ENCODE measurements around the gene PRTG. TPM values are rescaled to one million over a fixed set of nuclear protein-coding genes. Genes with fewer than 3 reads are reported as not detected.
"Not testable (repeated sequence)": the region's sequence is repeated elsewhere in the genome, so short reads cannot be mapped to it uniquely, and the experiment has no call there.

PRTG gene
- polyA plus RNA-seq, 3 donors, result 11.8 to 13.6 (median 11.9) TPM

- DNase-seq (ENCODE audit: extremely low read depth in 1 of 11, low read depth in 9 of 11, low spot score in 4 of 11), result no peak
Measured at GRCh38 chr15:55766676-55767075, 23.7 kb upstream of the PRTG start.

- DNase-seq (ENCODE audit: extremely low read depth in 1 of 11, low read depth in 9 of 11, low spot score in 4 of 11), result no peak
Measured at GRCh38 chr15:55764398-55764797, 21.4 kb upstream of the PRTG start.

- DNase-seq (ENCODE audit: extremely low read depth in 1 of 11, low read depth in 9 of 11, low spot score in 4 of 11), result no peak
Measured at GRCh38 chr15:55758580-55758986, 15.6 kb upstream of the PRTG start.

GRCh38 chr15:55753433-55753832 lies 10.5 kb upstream of the PRTG start:
- not testable (repeated sequence) for DNase-seq (ENCODE audit: extremely low read depth in 1 of 11, low read depth in 9 of 11, low spot score in 4 of 11)

DNA sequence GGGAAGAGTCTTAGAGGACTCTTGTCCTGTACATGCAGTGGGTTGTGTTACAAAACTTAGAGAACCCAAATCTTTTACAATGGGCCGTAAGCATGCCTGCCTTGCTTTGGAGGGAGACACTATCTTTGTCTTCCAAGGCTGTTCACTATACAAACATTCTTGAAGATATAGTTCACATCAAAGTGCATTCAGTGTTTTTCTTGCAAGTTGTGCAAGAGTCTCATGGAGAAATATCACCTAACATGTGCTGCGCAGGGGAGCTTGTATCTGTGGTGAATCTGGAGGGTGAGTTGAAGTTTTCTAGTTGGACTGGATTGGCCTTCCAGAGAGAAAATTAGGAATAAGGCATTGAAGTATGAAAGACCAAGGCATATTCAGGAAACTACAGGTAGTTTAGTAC lies 7.8 kb upstream of the PRTG start:
- no peak for DNase-seq (ENCODE audit: extremely low read depth in 1 of 11, low read depth in 9 of 11, low spot score in 4 of 11)

DNA sequence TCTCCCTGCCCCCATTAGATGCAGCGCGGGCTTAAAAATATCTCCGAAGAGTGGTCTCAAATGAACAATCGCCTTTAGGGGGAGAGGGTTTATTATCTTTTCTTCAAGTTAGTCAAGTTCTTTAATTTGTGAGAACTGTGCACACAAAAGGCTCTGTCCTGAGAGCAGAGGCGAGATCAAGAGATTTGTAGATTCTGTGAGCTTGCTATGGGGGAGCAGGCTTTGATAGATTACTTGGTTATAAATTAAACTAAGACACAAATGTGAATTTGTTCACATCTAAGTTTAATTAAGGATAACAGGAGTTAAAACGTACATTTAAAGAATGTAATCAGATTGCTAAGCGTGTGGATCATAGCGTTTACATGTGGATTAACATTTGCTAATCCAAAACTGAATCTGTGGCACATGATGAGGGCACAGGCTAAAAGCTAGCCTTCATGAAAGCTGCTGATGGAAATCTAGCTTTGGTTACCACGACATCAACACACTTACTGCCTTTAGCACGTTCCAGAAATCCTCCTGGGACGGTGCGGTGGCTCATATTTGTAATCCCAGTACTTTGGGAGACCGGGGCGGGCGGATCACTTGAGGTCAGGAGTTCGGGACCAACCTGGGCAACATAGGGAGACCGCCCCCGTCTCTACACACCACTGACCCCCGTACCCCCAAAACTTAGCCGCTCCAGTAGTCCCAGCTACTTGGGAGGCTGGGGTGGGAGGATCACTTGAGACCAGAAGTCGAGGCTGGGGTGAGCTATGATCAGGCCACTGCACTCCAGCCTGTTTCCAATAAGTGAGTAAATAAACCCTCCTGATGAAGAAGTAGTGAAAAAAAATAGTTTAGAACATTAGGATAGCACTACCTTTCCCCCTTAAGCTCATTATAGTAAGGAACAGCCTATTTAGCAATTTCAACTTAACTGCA lies 1.0 kb upstream of the PRTG start:
- DNase-seq (ENCODE audit: extremely low read depth in 1 of 11, low read depth in 9 of 11, low spot score in 4 of 11), result peak in 4 of 11 donors; percentile 22 to 42 (median 32)

DNA sequence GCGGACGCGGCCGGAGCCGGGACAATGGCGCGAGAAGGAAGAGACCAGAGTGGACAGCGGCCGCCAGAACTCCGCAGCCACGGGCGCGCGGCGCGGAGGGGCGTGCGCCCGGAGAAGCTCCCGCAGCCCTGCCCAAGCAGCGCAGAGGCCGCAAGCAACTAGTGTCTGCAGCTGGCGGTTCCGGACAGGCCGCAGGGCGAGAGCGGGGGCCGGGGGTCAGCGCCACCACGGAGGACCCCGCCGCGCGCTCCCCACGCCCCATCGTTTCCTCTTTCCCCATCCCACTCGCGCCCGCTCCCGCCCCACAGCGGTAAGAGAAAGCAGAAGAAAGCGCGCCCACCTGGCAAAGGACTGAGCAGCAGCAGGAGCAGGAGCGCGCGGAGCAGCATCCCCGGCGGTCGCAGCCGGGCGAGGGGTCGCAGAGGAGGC lies 440 bp downstream of the PRTG start:
- peak in 6 of 11 donors; percentile 15 to 54 (median 42) for DNase-seq (ENCODE audit: extremely low read depth in 1 of 11, low read depth in 9 of 11, low spot score in 4 of 11)

- DNase-seq (ENCODE audit: extremely low read depth in 1 of 11, low read depth in 9 of 11, low spot score in 4 of 11), result peak in 5 of 11 donors; percentile 18 to 44 (median 34)
Measured at GRCh38 chr15:55741833-55742497, 987 bp downstream of the PRTG start.

DNA sequence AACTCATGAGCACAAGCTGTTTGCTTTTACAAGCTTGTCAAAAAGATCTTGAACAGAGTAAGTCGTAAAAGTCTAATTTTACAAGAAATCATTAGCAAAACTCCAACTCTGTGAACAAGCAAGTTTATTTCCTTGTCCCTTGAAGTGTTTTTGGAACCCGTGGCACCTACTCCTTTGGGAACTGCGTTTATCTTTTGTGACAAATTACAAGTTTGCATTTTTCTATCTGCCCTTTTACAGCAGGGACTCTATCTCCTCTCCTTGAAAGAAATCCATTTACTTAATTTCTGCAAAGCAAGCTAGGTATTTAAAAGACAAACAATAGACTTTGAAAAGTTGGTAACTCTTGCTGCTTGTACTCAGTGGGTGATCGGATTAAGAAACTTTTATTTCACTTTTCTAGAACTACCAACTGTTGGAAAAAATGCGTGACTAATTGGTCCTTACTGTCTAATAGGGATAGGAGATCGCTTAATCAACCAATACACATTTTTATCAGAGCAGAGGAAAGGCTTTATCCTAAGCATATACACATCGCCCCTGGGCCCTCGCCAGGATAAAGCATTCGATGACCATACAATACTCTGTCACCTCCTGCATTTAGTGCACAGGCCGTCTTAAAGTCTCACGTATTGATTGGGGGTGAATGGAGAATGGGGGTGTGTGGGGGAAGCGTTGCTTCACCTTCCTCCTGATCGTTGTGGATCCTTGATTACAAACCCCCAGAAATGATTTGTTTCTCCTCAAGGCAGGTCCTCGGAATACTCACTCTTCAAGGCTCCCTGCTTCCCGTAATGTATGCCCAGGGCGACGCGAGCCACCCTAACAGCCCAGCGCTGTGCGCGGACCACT lies 1.7 kb downstream of the PRTG start:
- peak in 4 of 11 donors; percentile 15 to 31 (median 24) for DNase-seq (ENCODE audit: extremely low read depth in 1 of 11, low read depth in 9 of 11, low spot score in 4 of 11)

DNA sequence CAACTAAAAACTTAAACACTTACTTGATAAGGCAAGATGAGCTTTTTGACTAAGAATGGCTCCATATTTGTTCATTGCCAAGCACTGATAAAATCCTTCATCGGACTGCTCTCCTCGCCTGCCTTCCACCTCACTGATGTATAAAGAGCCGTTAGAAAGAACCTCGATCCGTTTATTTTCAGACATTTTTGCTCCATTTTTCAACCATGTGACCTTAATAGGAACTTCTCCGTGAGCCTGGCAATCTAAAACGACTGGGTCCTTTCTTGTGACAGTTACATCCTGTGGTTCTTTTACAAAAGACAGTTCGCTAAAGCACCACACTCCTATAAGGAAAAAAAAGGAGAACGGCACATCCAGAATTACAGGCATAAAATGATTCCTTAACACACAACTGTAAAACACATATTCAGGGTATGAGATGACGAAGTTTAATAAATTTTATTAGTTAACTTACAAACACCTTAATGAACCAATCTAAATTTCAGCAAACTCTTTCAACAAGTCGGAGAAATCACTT lies 2.5 kb downstream of the PRTG start:
- no peak for DNase-seq (ENCODE audit: extremely low read depth in 1 of 11, low read depth in 9 of 11, low spot score in 4 of 11)

GRCh38 chr15:55739641-55740040 lies 3.3 kb downstream of the PRTG start:
- DNase-seq (ENCODE audit: extremely low read depth in 1 of 11, low read depth in 9 of 11, low spot score in 4 of 11), result no peak

DNA sequence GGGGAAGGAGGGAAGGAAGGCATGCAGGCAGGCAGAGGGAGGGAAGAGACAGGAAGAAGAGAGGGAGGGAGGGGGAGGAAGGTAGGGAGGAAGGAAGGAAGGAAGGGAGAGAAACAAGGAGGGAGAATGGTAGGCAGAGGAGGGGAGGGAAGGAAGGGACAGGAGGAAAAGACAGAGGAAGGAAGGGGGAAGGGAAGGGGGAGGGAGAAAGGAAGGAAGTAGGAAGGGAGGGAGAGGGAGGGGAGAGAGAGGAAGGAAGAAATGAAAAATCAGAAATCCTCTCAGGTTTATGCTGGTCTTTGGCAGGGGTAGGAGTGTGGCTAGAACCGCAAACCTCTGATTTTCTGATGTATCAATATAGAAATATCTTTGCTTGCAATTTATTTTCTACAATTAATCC lies 4.2 kb downstream of the PRTG start:
- no peak for DNase-seq (ENCODE audit: extremely low read depth in 1 of 11, low read depth in 9 of 11, low spot score in 4 of 11)

GRCh38 chr15:55737373-55737772 lies 5.6 kb downstream of the PRTG start:
- DNase-seq (ENCODE audit: extremely low read depth in 1 of 11, low read depth in 9 of 11, low spot score in 4 of 11), result peak in 6 of 11 donors; percentile 21 to 51 (median 28)

- peak in 2 of 11 donors; percentile 13 to 35 for DNase-seq (ENCODE audit: extremely low read depth in 1 of 11, low read depth in 9 of 11, low spot score in 4 of 11)
Measured at GRCh38 chr15:55736756-55737155, 6.2 kb downstream of the PRTG start.

DNA sequence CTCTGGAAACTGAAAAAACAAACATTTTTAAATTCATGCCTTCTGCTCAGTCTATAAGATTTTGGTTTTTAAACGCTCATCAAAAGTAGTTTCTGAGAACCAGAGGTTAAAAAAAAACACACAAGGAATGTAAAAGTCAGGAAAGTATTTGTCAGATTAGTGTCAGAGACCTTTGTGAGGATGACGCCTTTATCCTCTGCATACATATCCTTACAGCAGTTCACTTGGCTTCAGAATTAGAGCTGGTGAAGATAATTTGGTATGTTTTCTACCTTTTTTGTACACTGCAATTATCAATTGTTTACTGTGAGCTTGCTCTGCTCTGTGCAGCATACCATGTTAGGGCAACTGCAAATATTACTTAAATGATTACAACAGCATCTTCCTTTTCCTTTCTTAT lies 8.3 kb downstream of the PRTG start:
- no peak for DNase-seq (ENCODE audit: extremely low read depth in 1 of 11, low read depth in 9 of 11, low spot score in 4 of 11)

- not testable (repeated sequence) for DNase-seq (ENCODE audit: extremely low read depth in 1 of 11, low read depth in 9 of 11, low spot score in 4 of 11)
Measured at GRCh38 chr15:55733461-55733860, 9.5 kb downstream of the PRTG start.

- DNase-seq (ENCODE audit: extremely low read depth in 1 of 11, low read depth in 9 of 11, low spot score in 4 of 11), result no peak
Measured at GRCh38 chr15:55721554-55722185, 21.3 kb downstream of the PRTG start.

DNA sequence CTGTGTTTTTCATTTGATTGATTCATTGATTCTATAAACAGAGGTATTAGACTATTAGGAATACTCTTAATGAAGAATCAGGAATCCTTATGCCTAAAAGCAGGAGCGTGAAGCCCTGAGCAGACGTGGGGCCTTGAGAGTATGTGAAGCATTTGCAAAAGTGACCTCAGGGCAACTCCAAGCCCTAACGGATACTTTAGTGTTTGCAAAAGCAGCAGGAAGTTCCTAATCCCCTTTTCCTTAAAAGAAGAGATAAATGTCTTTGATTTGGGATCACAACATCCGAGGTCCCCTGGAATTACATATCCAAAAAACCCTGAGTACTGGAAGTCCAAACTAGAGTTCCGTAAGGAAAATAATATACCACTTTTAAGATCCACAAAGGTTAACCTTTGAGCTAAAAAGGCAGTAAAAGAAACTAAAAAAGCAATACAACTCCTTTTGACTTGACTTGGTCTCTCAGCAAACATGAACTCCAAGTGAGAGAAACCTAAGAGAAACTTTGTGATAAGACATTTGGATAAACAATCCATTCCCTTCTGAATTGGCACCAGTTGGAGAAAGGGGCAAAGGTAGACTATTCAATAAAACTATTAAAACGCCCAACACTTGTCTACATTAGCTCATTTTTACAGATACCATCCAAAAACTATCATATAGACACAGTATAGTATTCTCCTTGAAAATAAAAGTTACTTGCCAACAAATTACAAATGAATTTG lies 27.4 kb downstream of the PRTG start:
- DNase-seq (ENCODE audit: extremely low read depth in 1 of 11, low read depth in 9 of 11, low spot score in 4 of 11), result no peak

All from renal cortex interstitium (tissue), 11 donors.